Esophagus muscularis mucosa (tissue), 3 donors: Measurements from ENCODE around the gene CFHR2.

Source experiments
- POLR2A ChIP-seq: fragments of 450-650 bp; IDR thresholded peaks from one replicate; pipeline ENCODE4 v1.6.1; 2017; ENCODE audit warnings: antibody characterized with exemption, moderate library complexity, mild to moderate bottlenecking, low read depth
- POLR2AphosphoS5 ChIP-seq, 2 donors: sonication (generic); formaldehyde crosslinking; IDR thresholded peaks; one replicate each; pipeline ENCODE4 v1.6.1; 2017; ENCODE audit warnings: antibody characterized with exemption in 2 of 2
- TF ChIP-seq, protein P1 (sequence below), 3 experiments: fragments of 200-600 bp in 2 of 3; fragments of 450-650 bp in 1 of 3; sonication (generic) in 2 of 3; IDR thresholded peaks; one replicate each; pipeline ENCODE4 v1.5.1; 2017 to 2019; ENCODE audit warnings: antibody characterized with exemption in 3 of 3, mild to moderate bottlenecking in 2 of 3, moderate library complexity in 1 of 3

GRCh38 chr1:196933531-196934189, 9.9 kb upstream of the CFHR2 start:
- TF ChIP-seq, protein P1, sequence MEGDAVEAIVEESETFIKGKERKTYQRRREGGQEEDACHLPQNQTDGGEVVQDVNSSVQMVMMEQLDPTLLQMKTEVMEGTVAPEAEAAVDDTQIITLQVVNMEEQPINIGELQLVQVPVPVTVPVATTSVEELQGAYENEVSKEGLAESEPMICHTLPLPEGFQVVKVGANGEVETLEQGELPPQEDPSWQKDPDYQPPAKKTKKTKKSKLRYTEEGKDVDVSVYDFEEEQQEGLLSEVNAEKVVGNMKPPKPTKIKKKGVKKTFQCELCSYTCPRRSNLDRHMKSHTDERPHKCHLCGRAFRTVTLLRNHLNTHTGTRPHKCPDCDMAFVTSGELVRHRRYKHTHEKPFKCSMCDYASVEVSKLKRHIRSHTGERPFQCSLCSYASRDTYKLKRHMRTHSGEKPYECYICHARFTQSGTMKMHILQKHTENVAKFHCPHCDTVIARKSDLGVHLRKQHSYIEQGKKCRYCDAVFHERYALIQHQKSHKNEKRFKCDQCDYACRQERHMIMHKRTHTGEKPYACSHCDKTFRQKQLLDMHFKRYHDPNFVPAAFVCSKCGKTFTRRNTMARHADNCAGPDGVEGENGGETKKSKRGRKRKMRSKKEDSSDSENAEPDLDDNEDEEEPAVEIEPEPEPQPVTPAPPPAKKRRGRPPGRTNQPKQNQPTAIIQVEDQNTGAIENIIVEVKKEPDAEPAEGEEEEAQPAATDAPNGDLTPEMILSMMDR (IDR thresholded peaks at IDR 0.05): no peak
- no peak for TF ChIP-seq POLR2AphosphoS5 (IDR thresholded peaks at IDR 0.05)
- no peak for TF ChIP-seq POLR2A
